HL-60 (cell line): ENCODE data around the gene COX8C.

Source experiments
- DNase-seq, 2 experiments: peaks; one replicate each; pipeline ENCODE4 v3.0.0-alpha.2; 2010 to 2020; ENCODE audit warnings: low read depth in 1 of 2, low spot score in 1 of 2
- H3K27ac ChIP-seq: fragments of 250-450 bp; sonication (Bioruptor Pico); replicated peaks from 2 replicates; pipeline ENCODE4 v1.5.1; 2020; ENCODE audit warnings: mild to moderate bottlenecking, moderate library complexity
- H3K27me3 ChIP-seq: fragments of 250-450 bp; sonication (Bioruptor Pico); 2 replicates; pipeline ENCODE4 v1.5.1; 2021; ENCODE audit warnings: mild to moderate bottlenecking, moderate library complexity; ENCODE audit not compliant: insufficient read depth, poor library complexity, severe bottlenecking
- H3K4me3 ChIP-seq: replicated peaks from 2 replicates; pipeline ENCODE4 v1.5.1; 2011; ENCODE audit warnings: mild to moderate bottlenecking, control low read depth, low read length; ENCODE audit not compliant: insufficient read depth
- GABPA ChIP-seq: IDR thresholded peaks from 2 replicates; pipeline ENCODE4 v1.6.1; 2012; ENCODE audit warnings: low read depth
- POLR2AphosphoS5 ChIP-seq: IDR thresholded peaks from 2 replicates; pipeline ENCODE4 v1.6.1; 2012; ENCODE audit warnings: low read depth
- SPI1 ChIP-seq: IDR thresholded peaks from 2 replicates; pipeline ENCODE4 v1.6.1; 2012; ENCODE audit warnings: low read depth, mild to moderate bottlenecking, borderline replicate concordance
- TF ChIP-seq, protein P1 (sequence below): IDR thresholded peaks from 2 replicates; pipeline ENCODE4 v1.6.1; 2012; ENCODE audit warnings: low read depth; ENCODE audit not compliant: insufficient replicate concordance
- TF ChIP-seq, protein P2 (sequence below): IDR thresholded peaks from one replicate; pipeline ENCODE4 v1.5.1; 2011; ENCODE audit warnings: low read length, control low read depth, inconsistent platforms; ENCODE audit not compliant: insufficient read depth

The COX8C gene

DNA sequence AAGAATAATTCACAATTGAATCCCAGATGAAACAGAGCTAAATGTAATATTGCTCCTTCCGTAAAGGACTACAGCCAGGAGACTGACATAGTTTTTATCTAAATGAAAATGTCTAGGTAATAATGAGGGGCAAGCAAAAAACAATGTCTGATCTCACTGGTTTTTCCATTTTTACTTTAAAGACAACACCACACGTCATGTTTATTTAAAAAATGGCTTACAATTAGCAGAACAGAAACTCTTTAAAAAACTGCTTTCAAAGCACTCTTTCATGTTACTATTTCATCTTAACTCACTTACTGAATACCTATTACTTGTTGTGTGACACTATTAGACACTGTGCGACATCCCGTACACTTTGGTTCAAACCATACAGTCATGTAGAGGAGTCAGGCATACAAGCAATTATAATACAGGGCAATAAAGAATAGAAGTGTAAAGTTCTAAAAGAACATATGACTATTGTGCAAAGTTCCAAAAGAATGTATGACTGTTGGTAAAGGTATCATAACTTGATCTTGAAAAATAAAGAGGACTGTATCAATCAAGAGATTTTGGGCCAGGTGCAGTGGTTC, 23.3 kb upstream of the COX8C start:
- TF ChIP-seq POLR2AphosphoS5 (no peak), SPI1 (no peak), GABPA (no peak)
- TF ChIP-seq, protein P1, sequence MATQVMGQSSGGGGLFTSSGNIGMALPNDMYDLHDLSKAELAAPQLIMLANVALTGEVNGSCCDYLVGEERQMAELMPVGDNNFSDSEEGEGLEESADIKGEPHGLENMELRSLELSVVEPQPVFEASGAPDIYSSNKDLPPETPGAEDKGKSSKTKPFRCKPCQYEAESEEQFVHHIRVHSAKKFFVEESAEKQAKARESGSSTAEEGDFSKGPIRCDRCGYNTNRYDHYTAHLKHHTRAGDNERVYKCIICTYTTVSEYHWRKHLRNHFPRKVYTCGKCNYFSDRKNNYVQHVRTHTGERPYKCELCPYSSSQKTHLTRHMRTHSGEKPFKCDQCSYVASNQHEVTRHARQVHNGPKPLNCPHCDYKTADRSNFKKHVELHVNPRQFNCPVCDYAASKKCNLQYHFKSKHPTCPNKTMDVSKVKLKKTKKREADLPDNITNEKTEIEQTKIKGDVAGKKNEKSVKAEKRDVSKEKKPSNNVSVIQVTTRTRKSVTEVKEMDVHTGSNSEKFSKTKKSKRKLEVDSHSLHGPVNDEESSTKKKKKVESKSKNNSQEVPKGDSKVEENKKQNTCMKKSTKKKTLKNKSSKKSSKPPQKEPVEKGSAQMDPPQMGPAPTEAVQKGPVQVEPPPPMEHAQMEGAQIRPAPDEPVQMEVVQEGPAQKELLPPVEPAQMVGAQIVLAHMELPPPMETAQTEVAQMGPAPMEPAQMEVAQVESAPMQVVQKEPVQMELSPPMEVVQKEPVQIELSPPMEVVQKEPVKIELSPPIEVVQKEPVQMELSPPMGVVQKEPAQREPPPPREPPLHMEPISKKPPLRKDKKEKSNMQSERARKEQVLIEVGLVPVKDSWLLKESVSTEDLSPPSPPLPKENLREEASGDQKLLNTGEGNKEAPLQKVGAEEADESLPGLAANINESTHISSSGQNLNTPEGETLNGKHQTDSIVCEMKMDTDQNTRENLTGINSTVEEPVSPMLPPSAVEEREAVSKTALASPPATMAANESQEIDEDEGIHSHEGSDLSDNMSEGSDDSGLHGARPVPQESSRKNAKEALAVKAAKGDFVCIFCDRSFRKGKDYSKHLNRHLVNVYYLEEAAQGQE: no peak
- TF ChIP-seq, protein P2, sequence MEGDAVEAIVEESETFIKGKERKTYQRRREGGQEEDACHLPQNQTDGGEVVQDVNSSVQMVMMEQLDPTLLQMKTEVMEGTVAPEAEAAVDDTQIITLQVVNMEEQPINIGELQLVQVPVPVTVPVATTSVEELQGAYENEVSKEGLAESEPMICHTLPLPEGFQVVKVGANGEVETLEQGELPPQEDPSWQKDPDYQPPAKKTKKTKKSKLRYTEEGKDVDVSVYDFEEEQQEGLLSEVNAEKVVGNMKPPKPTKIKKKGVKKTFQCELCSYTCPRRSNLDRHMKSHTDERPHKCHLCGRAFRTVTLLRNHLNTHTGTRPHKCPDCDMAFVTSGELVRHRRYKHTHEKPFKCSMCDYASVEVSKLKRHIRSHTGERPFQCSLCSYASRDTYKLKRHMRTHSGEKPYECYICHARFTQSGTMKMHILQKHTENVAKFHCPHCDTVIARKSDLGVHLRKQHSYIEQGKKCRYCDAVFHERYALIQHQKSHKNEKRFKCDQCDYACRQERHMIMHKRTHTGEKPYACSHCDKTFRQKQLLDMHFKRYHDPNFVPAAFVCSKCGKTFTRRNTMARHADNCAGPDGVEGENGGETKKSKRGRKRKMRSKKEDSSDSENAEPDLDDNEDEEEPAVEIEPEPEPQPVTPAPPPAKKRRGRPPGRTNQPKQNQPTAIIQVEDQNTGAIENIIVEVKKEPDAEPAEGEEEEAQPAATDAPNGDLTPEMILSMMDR: no peak
- Histone ChIP-seq H3K27me3 (no peaks in the 10 kb centered on the region), H3K27ac (no peak overlapping the region), H3K4me3 (no peak overlapping the region)
- DNase-seq: no peak

DNA sequence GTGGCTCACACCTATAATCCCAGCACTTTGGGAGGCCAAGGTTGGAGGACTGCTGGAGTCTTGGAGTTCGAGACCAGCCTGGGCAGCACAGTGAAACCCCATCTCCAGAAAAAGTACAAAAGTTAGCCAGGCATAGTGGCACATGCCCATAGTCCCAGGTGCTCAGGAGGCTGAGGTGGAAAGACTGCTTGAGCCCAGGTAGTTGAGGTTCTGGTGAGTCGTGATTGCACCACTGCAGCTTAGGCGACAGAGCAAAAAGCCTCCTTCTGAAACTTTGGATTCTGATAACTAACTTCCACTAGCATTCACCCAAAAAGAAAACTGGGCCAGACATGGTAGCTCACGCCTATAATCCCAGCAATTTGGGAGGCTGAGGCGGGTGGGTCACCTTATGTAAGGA, 20.8 kb upstream of the COX8C start:
- H3K27ac ChIP-seq: no peak overlapping the region
- TF ChIP-seq, protein P2: no peak
- no peak for TF ChIP-seq SPI1
- TF ChIP-seq GABPA: no peak
- TF ChIP-seq, protein P1: no peak
- TF ChIP-seq POLR2AphosphoS5: no peak
- DNase-seq: no peak
- no peaks in the 10 kb centered on the region for H3K27me3 ChIP-seq
- no peak overlapping the region for H3K4me3 ChIP-seq

DNA sequence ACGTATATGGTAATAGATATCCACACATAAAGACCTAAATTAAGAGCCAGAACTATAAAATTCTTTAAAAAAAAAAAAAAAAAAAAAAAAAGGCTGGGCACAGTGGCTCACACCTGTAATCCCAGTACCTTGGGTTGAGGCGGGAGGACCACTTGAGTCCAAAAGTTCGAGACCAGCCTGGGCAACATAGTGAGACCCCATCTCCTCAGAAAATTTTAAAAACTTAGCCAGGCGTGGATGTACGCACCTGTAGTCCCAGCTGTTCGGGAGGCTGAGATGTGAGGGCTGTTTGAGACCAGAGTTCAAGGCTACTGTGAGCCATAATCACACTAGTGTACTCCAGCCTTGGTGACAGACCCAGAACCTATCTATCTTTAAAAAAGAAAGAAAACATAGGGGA, 18.4 kb upstream of the COX8C start:
- Histone ChIP-seq H3K27ac (no peak overlapping the region), H3K4me3 (no peak overlapping the region), H3K27me3 (no peaks in the 10 kb centered on the region)
- TF ChIP-seq GABPA (no peak), SPI1 (no peak), POLR2AphosphoS5 (no peak)
- TF ChIP-seq, protein P2: no peak
- TF ChIP-seq, protein P1: no peak
- DNase-seq: no peak
